ENCODE results near the gene NINL.

NINL gene

GRCh38 chr20:25499855-25500434 lies 85.4 kb downstream of the NINL start:
- no peak for DNase-seq (ENCODE audit: low spot score)

GRCh38 chr20:25499031-25499430 lies 86.3 kb downstream of the NINL start:
- DNase-seq (ENCODE audit: low spot score) = no peak

- no peak for DNase-seq (ENCODE audit: low spot score)
Measured at GRCh38 chr20:25498280-25498606, 87.1 kb downstream of the NINL start.

GRCh38 chr20:25497586-25498279 lies 87.6 kb downstream of the NINL start:
- DNase-seq (ENCODE audit: low spot score) = no peak

- DNase-seq (ENCODE audit: low spot score) = peak; percentile 87
Measured at GRCh38 chr20:25496968-25497401, 88.3 kb downstream of the NINL start.

- no peak for DNase-seq (ENCODE audit: low spot score)
Measured at GRCh38 chr20:25496165-25496967, 89.0 kb downstream of the NINL start.

- no peak for DNase-seq (ENCODE audit: low spot score)
Measured at GRCh38 chr20:25495189-25495824, 90.0 kb downstream of the NINL start.

GRCh38 chr20:25494506-25495188 lies 90.7 kb downstream of the NINL start:
- no peak for DNase-seq (ENCODE audit: low spot score)

GRCh38 chr20:25493748-25494505 lies 91.4 kb downstream of the NINL start:
- no peak for DNase-seq (ENCODE audit: low spot score)

- DNase-seq (ENCODE audit: low spot score) = no peak
Measured at GRCh38 chr20:25493137-25493536, 92.2 kb downstream of the NINL start.

GRCh38 chr20:25491446-25492038 lies 93.8 kb downstream of the NINL start:
- no peak for DNase-seq (ENCODE audit: low spot score)

- DNase-seq (ENCODE audit: low spot score) = no peak
Measured at GRCh38 chr20:25490656-25491445, 94.5 kb downstream of the NINL start.

GRCh38 chr20:25489221-25489871 lies 96.0 kb downstream of the NINL start:
- DNase-seq (ENCODE audit: low spot score) = no peak

- DNase-seq (ENCODE audit: low spot score) = no peak
Measured at GRCh38 chr20:25487975-25488374, 97.4 kb downstream of the NINL start.

GRCh38 chr20:25487306-25487705 lies 98.0 kb downstream of the NINL start:
- no peak for DNase-seq (ENCODE audit: low spot score)

- no peak for DNase-seq (ENCODE audit: low spot score)
Measured at GRCh38 chr20:25486377-25486776, 99.0 kb downstream of the NINL start.

- DNase-seq (ENCODE audit: low spot score) = no peak
Measured at GRCh38 chr20:25485872-25486271, 99.5 kb downstream of the NINL start.

- DNase-seq (ENCODE audit: low spot score) = peak; percentile 49
Measured at GRCh38 chr20:25484911-25485511, 100.3 kb downstream of the NINL start.

GRCh38 chr20:25484224-25484846 lies 101.0 kb downstream of the NINL start:
- DNase-seq (ENCODE audit: low spot score) = no peak
